ENCODE data around the gene SULT4A1.

Gene SULT4A1

GRCh38 chr22:43890901-43891331 lies 28.6 kb upstream of the SULT4A1 start:
- no peak for TF ChIP-seq SIN3A (IDR thresholded peaks at IDR 0.05; ENCODE audit: borderline replicate concordance, insufficient read depth, low read length)
- no peak for TF ChIP-seq REST (IDR thresholded peaks at IDR 0.05; ENCODE audit: insufficient read depth in 1 of 2, low read depth in 2 of 2, low read length in 2 of 2)
- no peak for TF ChIP-seq FOXP2 (optimal IDR thresholded peaks at IDR 0.05; ENCODE audit: borderline replicate concordance, extremely low read depth, extremely low read length, insufficient read depth)
- TF ChIP-seq TAF1 (IDR thresholded peaks at IDR 0.05; ENCODE audit: borderline replicate concordance, insufficient read depth, low read length), result no peak
- TF ChIP-seq POLR2AphosphoS5 (IDR thresholded peaks at IDR 0.05; ENCODE audit: low read depth, low read length), result no peak

- TF ChIP-seq FOXP2 (optimal IDR thresholded peaks at IDR 0.05; ENCODE audit: borderline replicate concordance, extremely low read depth, extremely low read length, insufficient read depth), result no peak
- no peak for TF ChIP-seq TAF1 (IDR thresholded peaks at IDR 0.05; ENCODE audit: borderline replicate concordance, insufficient read depth, low read length)
- TF ChIP-seq SIN3A (IDR thresholded peaks at IDR 0.05; ENCODE audit: borderline replicate concordance, insufficient read depth, low read length), result no peak
- no peak for TF ChIP-seq POLR2AphosphoS5 (IDR thresholded peaks at IDR 0.05; ENCODE audit: low read depth, low read length)
- no peak for TF ChIP-seq REST (IDR thresholded peaks at IDR 0.05; ENCODE audit: insufficient read depth in 1 of 2, low read depth in 2 of 2, low read length in 2 of 2)
These were observed 27.5 kb upstream of the SULT4A1 start for GRCh38 chr22:43889860-43890253.

GRCh38 chr22:43889201-43889859 lies 27.0 kb upstream of the SULT4A1 start:
- TF ChIP-seq SIN3A (IDR thresholded peaks at IDR 0.05; ENCODE audit: borderline replicate concordance, insufficient read depth, low read length) (no peak), POLR2AphosphoS5 (IDR thresholded peaks at IDR 0.05; ENCODE audit: low read depth, low read length) (no peak), REST (IDR thresholded peaks at IDR 0.05; ENCODE audit: insufficient read depth in 1 of 2, low read depth in 2 of 2, low read length in 2 of 2) (no peak)

- no peak for TF ChIP-seq POLR2AphosphoS5 (IDR thresholded peaks at IDR 0.05; ENCODE audit: low read depth, low read length)
- no peak for TF ChIP-seq SIN3A (IDR thresholded peaks at IDR 0.05; ENCODE audit: borderline replicate concordance, insufficient read depth, low read length)
- no peak for TF ChIP-seq REST (IDR thresholded peaks at IDR 0.05; ENCODE audit: insufficient read depth in 1 of 2, low read depth in 2 of 2, low read length in 2 of 2)
- TF ChIP-seq TAF1 (IDR thresholded peaks at IDR 0.05; ENCODE audit: borderline replicate concordance, insufficient read depth, low read length), result no peak
- TF ChIP-seq FOXP2 (optimal IDR thresholded peaks at IDR 0.05; ENCODE audit: borderline replicate concordance, extremely low read depth, extremely low read length, insufficient read depth), result no peak
These were observed 26.4 kb upstream of the SULT4A1 start for GRCh38 chr22:43888740-43889139.

GRCh38 chr22:43887391-43887790 lies 25.1 kb upstream of the SULT4A1 start:
- TF ChIP-seq SIN3A (IDR thresholded peaks at IDR 0.05; ENCODE audit: borderline replicate concordance, insufficient read depth, low read length), result no peak
- TF ChIP-seq POLR2AphosphoS5 (IDR thresholded peaks at IDR 0.05; ENCODE audit: low read depth, low read length), result no peak
- TF ChIP-seq REST (IDR thresholded peaks at IDR 0.05; ENCODE audit: insufficient read depth in 1 of 2, low read depth in 2 of 2, low read length in 2 of 2), result no peak
- TF ChIP-seq TAF1 (IDR thresholded peaks at IDR 0.05; ENCODE audit: borderline replicate concordance, insufficient read depth, low read length), result no peak
- no peak for TF ChIP-seq FOXP2 (optimal IDR thresholded peaks at IDR 0.05; ENCODE audit: borderline replicate concordance, extremely low read depth, extremely low read length, insufficient read depth)

Data from PFSK-1 (cell line).